ENCODE measurements around the gene LCMT1. TPM values are rescaled to one million over a fixed set of nuclear protein-coding genes. Genes with fewer than 3 reads are reported as not detected.
A peak's percentile ranks its signal among the peaks of the same experiment; 100 is the strongest.

The LCMT1 gene
- polyA plus RNA-seq, 2 of the 4 experiments (the other 2 are of a cell fraction): 36.4 to 47.6 TPM

- ChIA-PET CTCF (interaction anchor here (0.5 to 3.2 kb wide), 3 partner anchors 81 to 139 kb away, joined by 3 to 11 read pairs (median 4); no protein-coding TSS in a partner anchor), POLR2A (no interaction called here)
- no peak overlapping the region for H3K4me3 ChIP-seq
- no peak for DNase-seq (ENCODE audit: low read depth in 1 of 2, low spot score in 1 of 2)
- TF ChIP-seq KDM5A (IDR thresholded peaks at IDR 0.05) (no peak), PBX3 (IDR thresholded peaks at IDR 0.05) (no peak), TP53 (CRISPR knock-in tag; IDR thresholded peaks at IDR 0.05) (no peak), CBX8 (IDR thresholded peaks at IDR 0.05) (no peak), BHLHE40 (IDR thresholded peaks at IDR 0.05; ENCODE audit: low read depth, low read length) (no peak), USF2 (IDR thresholded peaks at IDR 0.05) (no peak), BCL3 (IDR thresholded peaks at IDR 0.05) (no peak), RNF2 (IDR thresholded peaks at IDR 0.05; ENCODE audit: borderline replicate concordance, low read depth) (no peak), FOSL2 (IDR thresholded peaks at IDR 0.05) (no peak), FOSL2 (CRISPR knock-in tag; IDR thresholded peaks at IDR 0.05) (no peak), HMGXB4 (CRISPR knock-in tag; IDR thresholded peaks at IDR 0.05; ENCODE audit: borderline replicate concordance) (no peak), HES2 (IDR thresholded peaks at IDR 0.05) (no peak), SMC3 (IDR thresholded peaks at IDR 0.05) (no peak), MAFK (IDR thresholded peaks at IDR 0.05; ENCODE audit: partially characterized antibody) (no peak), HOXB13 (CRISPR knock-in tag; IDR thresholded peaks at IDR 0.05; ENCODE audit: low read depth) (no peak), POLR2AphosphoS2 (conservative IDR thresholded peaks at IDR 0.05; ENCODE audit: low read length) (no peak), HDAC2 (IDR thresholded peaks at IDR 0.05) (no peak)
- no peaks in the 10 kb centered on the region for H3K9me3 ChIP-seq
- H3K4me2 ChIP-seq: no peak overlapping the region
- no peak overlapping the region for H3K27ac ChIP-seq
- 89% methylated on average over 6 of the region's 6 CpGs for WGBS (ENCODE audit: missing lambda C conversion rate)
- no peak for FAIRE-seq
- no peaks in the 10 kb centered on the region for H3K4me1 ChIP-seq
- peak; percentile 49 to 59; a peak in 4 of 6 replicates for ATAC-seq
Measured at GRCh38 chr16:25138130-25138529, 26.6 kb downstream of the LCMT1 start.

- no peak for FAIRE-seq
- no peak for DNase-seq (ENCODE audit: low read depth in 1 of 2, low spot score in 1 of 2)
- 86% methylated on average over 6 of the region's 6 CpGs for WGBS (ENCODE audit: missing lambda C conversion rate)
- ATAC-seq: no peak
- no peak overlapping the region for H3K27ac ChIP-seq
- ChIA-PET POLR2A (no interaction called here), CTCF (interaction anchor here (1.6 kb wide), 1 partner anchor 80 kb away, joined by 4 read pairs; no protein-coding TSS in a partner anchor)
- no peak overlapping the region for H3K4me3 ChIP-seq
- H3K9me3 ChIP-seq: no peaks in the 10 kb centered on the region
- H3K4me1 ChIP-seq: no peaks in the 10 kb centered on the region
- H3K4me2 ChIP-seq: no peak overlapping the region
- TF ChIP-seq KDM1A (IDR thresholded peaks at IDR 0.05; ENCODE audit: low read depth) (no peak), MAFK (IDR thresholded peaks at IDR 0.05; ENCODE audit: partially characterized antibody) (no peak), HDAC2 (IDR thresholded peaks at IDR 0.05) (no peak), FOSB (CRISPR knock-in tag; IDR thresholded peaks at IDR 0.05) (no peak), RARB (CRISPR knock-in tag; IDR thresholded peaks at IDR 0.05) (no peak), NPAS2 (CRISPR knock-in tag; IDR thresholded peaks at IDR 0.05; ENCODE audit: borderline replicate concordance) (no peak), HES2 (IDR thresholded peaks at IDR 0.05) (no peak), ZFP36 (IDR thresholded peaks at IDR 0.05; ENCODE audit: borderline replicate concordance, partially characterized antibody) (no peak), POLR2AphosphoS2 (conservative IDR thresholded peaks at IDR 0.05; ENCODE audit: low read length) (no peak)
Measured at GRCh38 chr16:25140459-25140858, 28.9 kb downstream of the LCMT1 start.
